ENCODE data around the gene HLA-DOA. TPM values are rescaled to one million over a fixed set of nuclear protein-coding genes. Genes with fewer than 3 reads are reported as not detected.

Gene HLA-DOA
- total RNA-seq, 1 donor from 2014 or later: 0.37 TPM

GRCh38 chr6:32982084-32982701 lies 27.2 kb downstream of the HLA-DOA start:
- peaks cover 16% of the 10 kb centered on the region for H3K4me1 Mint-ChIP-seq (ENCODE audit: low read depth)
- no peak for DNase-seq (ENCODE audit: low spot score)
- peak overlapping the region; percentile 3 for H3K27ac Mint-ChIP-seq

GRCh38 chr6:32980488-32981038 lies 28.8 kb downstream of the HLA-DOA start:
- intact Hi-C loops (cut with micrococcal nuclease): no loop called here
- DNase-seq (ENCODE audit: low spot score): no peak
- H3K27me3 Mint-ChIP-seq (ENCODE audit: low read depth): no peaks in the 10 kb centered on the region
- no peak overlapping the region for H3K4me3 Mint-ChIP-seq (ENCODE audit: low read depth)
- peaks cover 32% of the 10 kb centered on the region for H3K4me1 Mint-ChIP-seq (ENCODE audit: low read depth)
- no peak overlapping the region for H3K27ac Mint-ChIP-seq
- H3K9me3 Mint-ChIP-seq: no peaks in the 10 kb centered on the region
- H3K36me3 Mint-ChIP-seq (ENCODE audit: low read depth): peaks cover 73% of the 10 kb centered on the region

More at GRCh38 chr6:32982084-32982701, 27.2 kb downstream of the HLA-DOA start:
- H3K27me3 Mint-ChIP-seq (ENCODE audit: low read depth): peaks cover 2% of the 10 kb centered on the region
- intact Hi-C loops (cut with micrococcal nuclease): no loop called here
- peaks cover 56% of the 10 kb centered on the region for H3K36me3 Mint-ChIP-seq (ENCODE audit: low read depth)
- H3K9me3 Mint-ChIP-seq: no peaks in the 10 kb centered on the region
- no peak overlapping the region for H3K4me3 Mint-ChIP-seq (ENCODE audit: low read depth)

- intact Hi-C loops (cut with micrococcal nuclease): no loop called here
- Mint-ChIP-seq H3K4me1 (ENCODE audit: low read depth) (peaks cover 38% of the 10 kb centered on the region), H3K4me3 (ENCODE audit: low read depth) (no peak overlapping the region)
Observed at GRCh38 chr6:32979720-32980487, 29.5 kb downstream of the HLA-DOA start.

GRCh38 chr6:32977953-32978324 lies 31.5 kb downstream of the HLA-DOA start:
- Mint-ChIP-seq H3K36me3 (ENCODE audit: low read depth) (peaks cover 96% of the 10 kb centered on the region), H3K27ac (peak overlapping the region; percentile 13), H3K4me3 (ENCODE audit: low read depth) (no peak overlapping the region), H3K4me1 (ENCODE audit: low read depth) (peaks cover 32% of the 10 kb centered on the region), H3K9me3 (no peaks in the 10 kb centered on the region), H3K27me3 (ENCODE audit: low read depth) (no peaks in the 10 kb centered on the region)
- no peak for DNase-seq (ENCODE audit: low spot score)
- intact Hi-C loops (cut with micrococcal nuclease): no loop called here

More at GRCh38 chr6:32979720-32980487, 29.5 kb downstream of the HLA-DOA start:
- H3K36me3 Mint-ChIP-seq (ENCODE audit: low read depth): peaks cover 79% of the 10 kb centered on the region
- no peaks in the 10 kb centered on the region for H3K27me3 Mint-ChIP-seq (ENCODE audit: low read depth)
- no peak overlapping the region for H3K27ac Mint-ChIP-seq
- no peak for DNase-seq (ENCODE audit: low spot score)
- H3K9me3 Mint-ChIP-seq: no peaks in the 10 kb centered on the region

- Mint-ChIP-seq H3K9me3 (no peaks in the 10 kb centered on the region), H3K27ac (peak overlapping the region; percentile 13), H3K36me3 (ENCODE audit: low read depth) (peaks cover 97% of the 10 kb centered on the region), H3K4me3 (ENCODE audit: low read depth) (no peak overlapping the region), H3K4me1 (ENCODE audit: low read depth) (peaks cover 32% of the 10 kb centered on the region), H3K27me3 (ENCODE audit: low read depth) (no peaks in the 10 kb centered on the region)
- intact Hi-C loops (cut with micrococcal nuclease): no loop called here
- DNase-seq (ENCODE audit: low spot score): no peak
Observed at GRCh38 chr6:32977272-32977952, 32.0 kb downstream of the HLA-DOA start.

GRCh38 chr6:32976334-32977069 lies 32.9 kb downstream of the HLA-DOA start:
- Mint-ChIP-seq H3K36me3 (ENCODE audit: low read depth) (peaks cover 96% of the 10 kb centered on the region), H3K9me3 (no peaks in the 10 kb centered on the region), H3K27me3 (ENCODE audit: low read depth) (no peaks in the 10 kb centered on the region), H3K4me1 (ENCODE audit: low read depth) (peaks cover 32% of the 10 kb centered on the region), H3K27ac (peak overlapping the region; percentile 7), H3K4me3 (ENCODE audit: low read depth) (peak overlapping the region; percentile 94)
- DNase-seq (ENCODE audit: low spot score): no peak
- intact Hi-C loops (cut with micrococcal nuclease): no loop called here

- Mint-ChIP-seq H3K9me3 (no peaks in the 10 kb centered on the region), H3K4me1 (ENCODE audit: low read depth) (peaks cover 32% of the 10 kb centered on the region), H3K27ac (peak overlapping the region; percentile 3), H3K4me3 (ENCODE audit: low read depth) (peak overlapping the region; percentile 94), H3K27me3 (ENCODE audit: low read depth) (no peaks in the 10 kb centered on the region), H3K36me3 (ENCODE audit: low read depth) (peaks cover 97% of the 10 kb centered on the region)
- DNase-seq (ENCODE audit: low spot score): no peak
- intact Hi-C loops (cut with micrococcal nuclease): no loop called here
Observed at GRCh38 chr6:32975886-32976285, 33.5 kb downstream of the HLA-DOA start.

- no peaks in the 10 kb centered on the region for H3K9me3 Mint-ChIP-seq
- peak overlapping the region; percentile 94 for H3K4me3 Mint-ChIP-seq (ENCODE audit: low read depth)
- H3K27me3 Mint-ChIP-seq (ENCODE audit: low read depth): no peaks in the 10 kb centered on the region
- peaks cover 32% of the 10 kb centered on the region for H3K4me1 Mint-ChIP-seq (ENCODE audit: low read depth)
- DNase-seq (ENCODE audit: low spot score): no peak
- peak overlapping the region; percentile 18 for H3K27ac Mint-ChIP-seq
- intact Hi-C loops (cut with micrococcal nuclease): loop anchor here (5.0 kb wide), 3 partner anchors 338 to 797 kb away; partner anchors contain the start of genes AGPAT1, RNF5 and TAPBP
- H3K36me3 Mint-ChIP-seq (ENCODE audit: low read depth): peaks cover 94% of the 10 kb centered on the region
Observed at GRCh38 chr6:32974541-32975308, 34.7 kb downstream of the HLA-DOA start.

GRCh38 chr6:32974016-32974333 lies 35.4 kb downstream of the HLA-DOA start:
- H3K4me3 Mint-ChIP-seq (ENCODE audit: low read depth): peak overlapping the region; percentile 94
- no peaks in the 10 kb centered on the region for H3K27me3 Mint-ChIP-seq (ENCODE audit: low read depth)
- intact Hi-C loops (cut with micrococcal nuclease): loop anchor here (5.0 kb wide), 3 partner anchors 338 to 797 kb away; partner anchors contain the start of genes AGPAT1, RNF5 and TAPBP
- no peak for DNase-seq (ENCODE audit: low spot score)
- H3K4me1 Mint-ChIP-seq (ENCODE audit: low read depth): peaks cover 29% of the 10 kb centered on the region
- H3K27ac Mint-ChIP-seq: peak overlapping the region; percentile 75
- peaks cover 90% of the 10 kb centered on the region for H3K36me3 Mint-ChIP-seq (ENCODE audit: low read depth)
- no peaks in the 10 kb centered on the region for H3K9me3 Mint-ChIP-seq

GRCh38 chr6:32973144-32974015 lies 36.0 kb downstream of the HLA-DOA start:
- DNase-seq (ENCODE audit: low spot score): no peak
- intact Hi-C loops (cut with micrococcal nuclease): loop anchor here (5.0 kb wide), 3 partner anchors 339 to 796 kb away; partner anchors contain the start of genes AGPAT1, RNF5 and TAPBP
- peak overlapping the region; percentile 94 for H3K4me3 Mint-ChIP-seq (ENCODE audit: low read depth)
- peaks cover 84% of the 10 kb centered on the region for H3K36me3 Mint-ChIP-seq (ENCODE audit: low read depth)
- peaks cover 29% of the 10 kb centered on the region for H3K4me1 Mint-ChIP-seq (ENCODE audit: low read depth)
- H3K9me3 Mint-ChIP-seq: no peaks in the 10 kb centered on the region
- H3K27me3 Mint-ChIP-seq (ENCODE audit: low read depth): no peaks in the 10 kb centered on the region
- H3K27ac Mint-ChIP-seq: peak overlapping the region; percentile 75

All from activated T-helper 2 cell treated with anti-CD3 and anti-CD28 coated beads, Interferon-gamma antibody, Interleukin-2, Interleukin-4, amounts not matched to agents 10 μg/mL and 5 μg/mL and 100 μg/mL, durations not matched to agents 14 hours and 24 hours and 36 hours (primary cell).